GM18909 (cell line): Measurements from ENCODE around the gene ADGRV1.
"Not testable (repeated sequence)": the region's sequence is repeated elsewhere in the genome, so short reads cannot be mapped to it uniquely, and the experiment has no call there.

Source experiments
- ATAC-seq: cut with Tn5 transposase; IDR thresholded peaks from one replicate; pipeline ENCODE4 v1.9.1; 2021; ENCODE audit warnings: mild to moderate bottlenecking; ENCODE audit not compliant: unreplicated experiment, poor library complexity

ADGRV1 gene

GRCh38 chr5:90550963-90551362 is 7.6 kb upstream of the ADGRV1 start:
- no peak for ATAC-seq

GRCh38 chr5:90551376-90551775 is 7.2 kb upstream of the ADGRV1 start:
- ATAC-seq = no peak

GRCh38 chr5:90553711-90554110 is 4.9 kb upstream of the ADGRV1 start:
- no peak for ATAC-seq

GRCh38 chr5:90554358-90555006 is 4.1 kb upstream of the ADGRV1 start:
- no peak for ATAC-seq

- ATAC-seq = no peak
Observed at GRCh38 chr5:90555666-90556065, 2.9 kb upstream of the ADGRV1 start.

GRCh38 chr5:90557391-90557790 is 1.2 kb upstream of the ADGRV1 start:
- ATAC-seq = no peak

- no peak for ATAC-seq
Observed at GRCh38 chr5:90557871-90558270, 726 bp upstream of the ADGRV1 start.

GRCh38 chr5:90560771-90561170 is 2.2 kb downstream of the ADGRV1 start:
- no peak for ATAC-seq

GRCh38 chr5:90561766-90562165 is 3.2 kb downstream of the ADGRV1 start:
- ATAC-seq = no peak

- no peak for ATAC-seq
Observed at GRCh38 chr5:90562341-90562740, 3.7 kb downstream of the ADGRV1 start.

- ATAC-seq = no peak
Observed at GRCh38 chr5:90563108-90563507, 4.5 kb downstream of the ADGRV1 start.

GRCh38 chr5:90565491-90565890 is 6.9 kb downstream of the ADGRV1 start:
- ATAC-seq = no peak

GRCh38 chr5:90569084-90569483 is 10.5 kb downstream of the ADGRV1 start:
- ATAC-seq = no peak

- ATAC-seq = no peak
Observed at GRCh38 chr5:90570034-90570433, 11.4 kb downstream of the ADGRV1 start.

GRCh38 chr5:90571147-90571773 is 12.7 kb downstream of the ADGRV1 start:
- no peak for ATAC-seq

GRCh38 chr5:90575712-90576111 is 17.1 kb downstream of the ADGRV1 start:
- no peak for ATAC-seq

- not testable (repeated sequence) for ATAC-seq
Observed at GRCh38 chr5:90576566-90576965, 18.0 kb downstream of the ADGRV1 start.

GRCh38 chr5:90579905-90580304 is 21.3 kb downstream of the ADGRV1 start:
- not testable (repeated sequence) for ATAC-seq

GRCh38 chr5:90581956-90582355 is 23.4 kb downstream of the ADGRV1 start:
- ATAC-seq = no peak

- no peak for ATAC-seq
Observed at GRCh38 chr5:90585337-90585986, 26.9 kb downstream of the ADGRV1 start.

GRCh38 chr5:90586469-90586868 is 27.9 kb downstream of the ADGRV1 start:
- ATAC-seq = no peak

- no peak for ATAC-seq
Observed at GRCh38 chr5:90590170-90590569, 31.6 kb downstream of the ADGRV1 start.
